GM19099 (cell line): ENCODE results near the gene PPIL3.
A peak's percentile ranks its signal among the peaks of the same experiment; 100 is the strongest.

Experiments
- POLR2A ChIP-seq: IDR thresholded peaks from 3 replicates; pipeline ENCODE4 v1.6.1; 2011; ENCODE audit warnings: low read depth; ENCODE audit not compliant: insufficient read length; ENCODE audit errors: extremely low read depth

PPIL3 gene

DNA sequence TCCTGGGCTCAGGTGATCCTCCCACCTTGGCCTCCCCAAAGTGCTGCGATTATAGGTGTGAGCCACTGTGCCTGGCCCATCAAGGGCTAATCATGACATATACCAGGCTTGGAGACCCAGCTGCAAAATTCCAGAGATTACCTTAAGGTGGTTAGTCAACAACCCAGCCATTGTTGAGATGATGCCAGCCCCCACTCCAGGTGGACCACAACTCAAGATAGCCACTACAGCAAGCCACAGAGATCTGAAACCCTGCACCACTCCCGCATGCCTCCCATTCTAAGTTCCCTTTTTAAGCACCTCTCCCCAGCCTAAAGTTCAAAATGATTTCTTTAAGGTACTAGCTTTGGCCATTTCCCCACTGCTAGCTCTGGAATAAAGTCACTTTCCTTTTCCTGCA, 19.9 kb downstream of the PPIL3 start:
- no peak for TF ChIP-seq POLR2A

DNA sequence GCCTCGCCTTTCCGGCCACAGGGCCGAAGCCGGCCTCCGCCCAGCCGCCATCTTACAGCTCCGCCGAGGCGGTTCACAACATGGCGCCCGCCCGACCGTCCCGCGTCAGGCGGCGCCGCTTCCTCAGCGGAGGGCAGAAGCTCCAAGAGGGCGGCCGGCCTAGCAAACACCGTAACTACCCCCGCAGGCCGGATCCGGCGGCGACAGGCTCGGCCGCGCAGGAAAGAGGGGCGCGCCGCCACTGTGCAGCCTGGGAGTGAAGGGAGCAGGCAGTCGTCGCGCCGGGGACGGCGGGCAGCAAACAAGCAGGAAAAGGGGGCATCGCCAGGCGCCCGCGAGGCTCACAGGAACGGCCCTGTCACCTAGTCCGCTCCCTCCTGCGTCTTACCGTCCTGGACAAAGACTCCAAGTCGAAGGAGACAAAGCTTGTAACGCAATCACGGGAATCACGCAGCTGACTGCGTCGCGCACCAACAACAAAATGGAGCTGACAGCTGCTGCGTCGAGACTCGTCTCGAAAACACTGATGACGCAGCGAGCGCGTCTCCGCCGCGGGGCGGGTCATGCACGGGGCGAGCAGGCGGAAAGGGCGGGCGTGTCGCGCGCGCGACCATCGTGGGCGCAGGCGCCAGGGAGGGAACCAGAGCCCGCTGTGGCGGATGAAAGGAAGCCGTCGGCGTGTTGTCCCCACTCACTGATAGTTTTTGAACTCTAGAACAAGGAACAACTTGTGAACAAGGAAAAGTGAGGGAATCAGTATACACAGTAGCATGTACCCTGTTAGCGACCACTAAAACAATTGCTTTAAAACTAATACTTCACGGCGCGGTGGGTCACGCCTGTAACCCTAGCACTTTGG, 24.5 kb downstream of the PPIL3 start, which contains the start of gene CLK1:
Gene CLK1 (minus strand): TSS at position 483 of the 859 bp plus-strand sequence. CDS start 2,796 bp downstream, outside the sequence.
- TF ChIP-seq POLR2A = peak; percentile 98

DNA sequence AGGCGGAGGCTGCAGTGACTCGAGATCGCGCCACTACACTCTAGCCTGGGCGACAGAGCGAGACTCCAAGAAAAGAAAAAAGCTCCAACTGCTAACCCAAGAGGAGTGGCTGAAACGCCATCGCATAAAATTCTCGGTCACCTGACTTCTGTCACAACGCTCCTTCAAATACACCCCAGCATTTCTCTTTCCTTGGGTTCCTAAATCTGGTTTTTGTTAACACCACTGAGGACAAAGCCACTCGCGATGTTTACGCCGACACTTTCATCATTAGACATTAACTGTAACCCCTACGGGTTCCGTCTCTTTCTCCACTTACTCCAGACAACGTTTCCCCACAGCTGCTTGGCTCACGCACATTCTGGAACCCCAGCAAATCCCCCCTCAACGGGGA, 25.1 kb downstream of the PPIL3 start:
- no peak for TF ChIP-seq POLR2A

DNA sequence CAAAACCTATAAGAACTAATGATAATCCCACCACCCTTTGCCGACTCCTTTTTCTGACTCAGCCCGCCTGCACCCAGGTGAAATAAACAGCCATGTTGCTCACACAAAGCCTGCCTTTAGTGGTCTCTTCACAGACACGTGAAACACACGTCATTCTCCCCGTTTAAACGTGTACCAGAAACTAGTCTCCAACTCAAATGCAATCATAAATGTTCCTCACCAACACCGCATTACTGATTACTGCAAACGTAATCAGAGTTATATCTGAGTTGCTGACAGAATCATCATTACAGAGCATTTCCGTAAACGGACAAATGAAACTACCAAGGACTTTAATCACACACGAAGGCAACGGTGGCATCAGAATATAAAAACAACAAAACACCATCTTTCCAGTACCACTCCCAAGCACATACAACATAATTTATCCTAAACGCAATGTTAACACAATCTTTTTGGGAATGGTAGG, 26.3 kb downstream of the PPIL3 start:
- TF ChIP-seq POLR2A = no peak

DNA sequence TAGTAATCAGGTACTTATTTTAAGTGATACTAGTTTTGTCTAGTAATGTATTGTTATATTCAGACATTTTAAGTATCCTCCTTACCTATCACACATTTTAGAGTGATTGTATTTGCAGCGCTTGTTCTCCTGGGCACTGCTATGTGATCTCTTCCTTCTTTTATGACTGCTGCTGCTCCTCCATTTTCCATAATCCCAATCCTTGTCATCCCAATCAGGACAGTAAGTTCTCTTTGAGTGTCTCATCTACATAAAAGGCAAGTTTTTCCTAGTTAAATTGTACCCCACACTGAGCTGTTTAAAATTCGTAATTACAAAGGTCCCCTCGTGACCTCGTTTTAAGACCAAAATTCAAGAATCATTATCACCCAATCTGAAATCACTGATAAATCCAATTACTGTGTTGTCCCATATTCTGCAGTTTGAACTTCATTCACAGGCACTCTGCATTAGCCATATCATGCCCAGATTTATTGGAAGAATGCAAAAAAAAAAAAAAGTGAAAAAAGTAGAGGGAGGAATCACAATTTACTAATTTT, 27.2 kb downstream of the PPIL3 start:
- TF ChIP-seq POLR2A = no peak

DNA sequence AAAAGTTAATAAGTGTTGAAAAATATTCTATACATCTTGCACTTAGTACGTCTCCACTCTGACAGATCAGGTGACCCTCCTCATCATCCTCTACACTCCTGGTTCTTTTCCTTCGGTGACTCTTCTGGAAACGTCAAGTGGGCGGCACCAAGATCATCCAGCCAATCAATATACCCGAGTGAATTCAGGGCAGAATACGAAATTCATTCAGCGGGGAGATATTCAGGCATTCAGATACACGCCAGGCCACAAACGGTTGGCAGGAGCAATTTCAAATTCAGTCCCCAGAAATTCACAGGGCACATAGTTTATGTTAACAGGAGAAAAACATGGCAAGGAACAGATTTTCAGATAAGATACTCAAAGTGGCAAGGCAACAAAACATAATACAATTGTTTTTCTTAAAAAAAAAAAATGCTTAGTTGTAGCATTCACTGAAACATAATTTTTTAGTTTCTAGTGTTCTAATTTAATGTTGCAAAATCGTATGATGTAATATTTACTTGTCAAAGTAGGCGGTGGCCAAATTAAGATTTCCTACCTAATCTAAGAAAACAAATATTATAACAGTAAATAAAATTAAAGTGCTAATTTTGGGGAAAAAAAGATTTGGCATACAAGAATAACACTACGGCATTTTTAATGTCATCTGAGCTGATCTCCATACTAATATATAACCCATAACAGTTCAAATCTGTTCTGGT, 28.6 kb downstream of the PPIL3 start:
- TF ChIP-seq POLR2A = no peak

DNA sequence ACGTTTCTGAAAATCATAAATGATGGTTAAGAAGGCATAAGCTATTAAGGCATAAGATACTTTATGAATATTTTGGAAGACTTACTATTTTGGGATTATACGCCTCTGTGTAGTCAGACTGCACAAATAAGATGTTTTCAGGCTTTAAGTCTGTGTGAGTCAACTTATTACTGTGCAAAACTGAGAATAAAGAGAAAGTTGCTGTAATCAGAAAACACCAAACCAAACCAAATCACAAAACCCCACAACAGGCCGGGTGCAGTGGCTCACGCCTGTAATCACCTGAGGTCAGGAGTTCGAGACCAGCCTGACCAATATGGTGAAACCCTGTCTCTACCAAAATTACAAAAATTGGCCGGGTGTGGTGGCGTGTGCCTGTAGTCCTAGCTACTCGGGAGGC, 32.1 kb downstream of the PPIL3 start:
- no peak for TF ChIP-seq POLR2A

DNA sequence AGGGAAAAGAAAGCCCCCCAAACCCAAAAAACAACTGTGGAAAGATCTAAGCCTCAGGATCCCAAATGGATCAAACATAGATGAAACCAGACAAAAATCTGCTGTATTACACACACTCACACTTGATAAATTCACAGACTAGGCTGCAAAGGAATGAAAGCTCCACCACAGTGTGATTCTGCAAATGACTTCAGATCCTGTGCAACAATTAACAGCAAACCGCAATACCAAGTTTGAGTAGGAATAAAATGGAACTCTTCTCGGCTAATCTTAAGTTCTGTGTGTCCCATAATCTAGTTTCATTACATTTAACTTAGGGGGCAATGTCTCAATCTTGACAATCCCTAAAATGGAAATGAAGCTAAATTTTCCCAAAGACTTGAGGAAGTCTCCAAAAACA, 36.3 kb downstream of the PPIL3 start:
- no peak for TF ChIP-seq POLR2A

DNA sequence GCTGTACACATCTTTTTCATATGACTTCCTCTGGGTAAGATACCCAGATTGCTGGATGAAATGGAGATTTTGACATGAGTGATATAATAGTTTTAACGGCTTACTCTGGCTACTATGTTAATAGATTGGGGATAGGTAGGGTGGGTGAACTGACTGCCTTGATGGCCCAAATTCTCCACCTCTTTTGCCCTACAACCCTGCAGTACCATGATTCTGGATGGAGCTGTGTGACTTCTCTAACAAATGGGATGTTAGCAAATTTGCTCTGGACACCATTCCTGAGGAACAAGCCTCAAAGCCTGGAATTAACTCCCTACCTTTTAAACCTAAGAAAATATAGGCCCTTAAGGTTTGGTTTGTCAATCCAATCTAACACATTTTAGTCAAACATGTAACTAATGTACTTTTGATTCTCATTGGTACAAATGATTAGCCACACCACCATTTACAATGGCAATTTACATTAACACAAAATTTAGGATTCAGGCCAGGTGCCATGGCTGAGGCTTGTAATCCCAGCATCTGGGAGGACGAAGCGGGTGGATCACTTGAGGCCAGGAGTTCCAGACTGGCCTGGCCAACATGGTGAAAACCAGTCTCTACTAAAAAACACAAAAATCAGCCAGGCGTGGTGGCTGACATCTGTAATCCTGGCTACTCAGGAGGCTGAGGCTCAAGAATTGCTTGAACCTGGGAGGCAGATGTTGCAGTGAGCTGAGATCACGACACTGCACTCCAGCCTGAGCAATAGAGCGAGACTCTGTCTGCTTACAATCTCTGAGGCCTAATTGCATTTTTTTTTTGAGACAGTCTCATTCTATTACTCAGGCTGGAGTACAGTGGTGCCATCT, 37.3 kb downstream of the PPIL3 start:
- TF ChIP-seq POLR2A = no peak

DNA sequence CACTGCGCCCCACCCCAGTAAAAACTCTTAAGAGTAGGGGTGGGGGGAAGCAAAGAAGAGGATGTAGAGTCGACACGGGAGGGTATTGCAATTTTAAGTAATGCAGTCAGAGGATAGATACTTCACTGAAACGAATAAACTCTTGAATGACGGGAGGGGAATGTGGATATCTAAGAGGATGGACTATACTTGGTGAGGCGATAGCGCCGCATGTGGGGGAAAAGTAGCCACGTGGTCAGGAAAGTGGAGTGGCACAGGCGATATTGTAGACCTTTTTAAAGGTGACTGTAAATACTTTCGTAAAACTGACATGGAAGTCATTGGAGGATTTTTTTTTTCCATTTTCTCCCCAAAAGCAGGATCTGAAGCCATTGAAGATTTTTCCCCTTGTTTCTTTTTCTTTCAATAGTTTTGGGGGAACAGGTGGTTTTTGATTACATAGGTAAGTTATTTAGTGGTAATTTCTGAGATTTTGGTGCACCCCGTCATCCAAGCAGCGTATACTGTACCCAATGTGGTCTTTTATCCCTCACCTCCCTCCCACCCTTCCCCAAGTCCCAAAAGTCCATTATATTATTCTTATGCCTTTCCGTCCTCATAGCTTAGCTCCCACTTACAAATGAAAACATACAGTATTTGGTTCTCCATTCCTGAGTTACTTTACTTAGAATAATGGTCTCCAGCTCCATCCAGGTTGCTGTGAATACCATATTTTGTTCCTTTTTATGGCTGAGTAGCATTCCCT, 38.2 kb downstream of the PPIL3 start:
- TF ChIP-seq POLR2A = no peak

DNA sequence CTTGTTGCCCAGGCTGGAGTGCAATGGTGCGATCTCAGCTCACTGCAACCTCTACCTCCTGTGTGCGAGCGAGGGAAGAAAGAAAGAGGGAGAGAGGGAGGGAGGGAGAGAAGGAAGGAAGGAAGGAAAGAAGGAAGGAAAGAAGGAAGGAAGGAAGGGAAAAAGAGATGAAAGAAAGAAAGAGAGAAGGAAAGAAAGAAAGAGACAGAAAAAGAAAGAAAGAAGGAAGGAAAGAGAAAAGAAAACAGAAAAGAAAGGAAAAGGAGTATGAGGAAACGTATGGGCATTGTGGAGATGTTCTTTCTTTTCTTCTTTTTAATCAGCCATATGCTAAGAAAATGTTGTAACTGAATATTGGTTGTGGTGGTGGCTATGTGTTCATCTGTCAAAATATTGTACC, 40.9 kb downstream of the PPIL3 start:
- TF ChIP-seq POLR2A = no peak

DNA sequence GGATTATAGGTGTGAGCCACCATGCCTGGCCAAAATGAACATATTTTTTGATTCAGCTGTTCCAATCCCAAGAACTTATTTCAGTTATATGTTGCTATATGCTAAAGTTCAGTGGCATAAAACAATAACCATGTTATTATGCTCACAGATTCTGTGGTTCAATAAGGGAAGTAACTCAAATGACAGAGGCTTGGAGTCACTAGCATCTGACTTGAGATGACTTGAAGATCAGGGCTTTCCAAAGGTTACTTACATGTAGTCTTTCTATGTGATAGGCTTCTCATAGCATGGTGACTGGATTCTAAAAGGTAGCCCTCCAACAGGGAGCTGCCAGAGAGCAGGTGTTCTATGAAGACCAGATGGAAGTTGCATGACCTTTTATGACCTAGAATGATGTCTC, 41.6 kb downstream of the PPIL3 start:
- no peak for TF ChIP-seq POLR2A

DNA sequence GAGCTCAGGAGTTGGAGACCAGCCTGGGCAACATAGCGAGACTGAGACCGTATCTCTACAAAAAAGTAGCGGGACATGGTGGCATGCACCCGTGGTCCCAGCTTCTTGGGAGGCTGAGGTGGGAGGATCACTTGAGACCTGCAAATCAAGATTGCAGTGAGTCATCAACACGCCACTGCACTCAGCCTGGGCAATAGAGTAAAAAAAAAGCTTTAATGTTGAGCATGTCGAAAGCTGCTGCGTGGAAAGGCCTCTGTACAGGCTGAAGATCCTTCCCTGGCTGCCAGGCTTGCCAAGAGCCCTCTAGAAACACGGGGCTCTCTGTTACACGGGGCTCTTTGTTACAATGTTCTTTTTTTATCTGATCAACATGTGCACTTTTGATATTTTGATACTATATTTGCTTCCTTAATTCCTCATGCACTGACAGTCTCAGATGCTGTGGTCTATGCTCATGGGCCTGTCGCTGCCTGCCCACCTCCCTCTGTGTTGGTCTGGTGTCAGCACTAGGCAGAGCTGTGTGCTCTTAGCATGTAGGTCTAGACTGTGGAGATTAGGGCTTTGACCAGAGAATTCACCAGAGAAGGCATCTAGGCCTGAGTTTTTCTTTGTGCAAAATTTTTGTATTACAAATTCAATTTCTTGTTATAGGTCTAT, 43.1 kb downstream of the PPIL3 start:
- no peak for TF ChIP-seq POLR2A

DNA sequence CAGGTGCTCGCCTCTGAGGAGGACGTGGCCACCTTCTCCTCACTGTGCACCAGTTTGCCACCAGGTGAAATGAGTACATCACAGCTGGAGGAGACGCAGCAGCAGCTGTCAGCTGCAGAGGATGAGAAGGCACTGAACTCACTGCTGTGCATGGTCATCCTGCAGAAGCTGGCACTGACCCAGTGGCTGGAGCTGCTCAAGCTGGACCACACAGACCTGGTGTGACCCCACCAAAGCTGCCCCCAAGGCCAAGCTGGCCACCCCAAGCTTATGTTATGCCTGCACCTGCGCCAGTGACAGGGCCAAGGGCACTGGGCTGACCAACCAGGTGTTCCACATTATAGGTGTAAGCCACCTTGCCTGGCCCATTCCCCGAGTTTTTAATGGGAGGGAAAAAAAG, 43.7 kb downstream of the PPIL3 start:
- TF ChIP-seq POLR2A = no peak
